Esophagus squamous epithelium (tissue), 4 donors: Measurements from ENCODE around the gene CCER1.

Experiments used
- CTCF ChIP-seq, 6 experiments: fragments of 450-650 bp in 4 of 6; fragments of 200-600 bp in 2 of 6; sonication (generic) in 2 of 6; IDR thresholded peaks; one replicate each; pipeline ENCODE4 v1.5.1; 2016 to 2019; ENCODE audit warnings: antibody characterized with exemption in 6 of 6, mild to moderate bottlenecking in 4 of 6, moderate library complexity in 4 of 6
- POLR2A ChIP-seq, 4 donors: fragments of 450-650 bp; IDR thresholded peaks; one replicate each; pipeline ENCODE4 v1.6.1; 2017; ENCODE audit warnings: antibody characterized with exemption in 4 of 4, mild to moderate bottlenecking in 4 of 4, moderate library complexity in 3 of 4

GRCh38 chr12:90995010-90995409 is 40.0 kb upstream of the CCER1 start:
- TF ChIP-seq CTCF (IDR thresholded peaks at IDR 0.05) (no peak), POLR2A (IDR thresholded peaks at IDR 0.05) (no peak)
